Neutrophil (primary cell): Measurements from ENCODE around the gene CD2AP.

Experiments
- H3K27ac ChIP-seq: fragments of 200-600 bp; sonication (generic); 2 replicates; pipeline ENCODE4 v1.5.1; 2016; ENCODE audit warnings: mild to moderate bottlenecking, moderate library complexity
- H3K27me3 ChIP-seq: fragments of 200-600 bp; sonication (generic); 2 replicates; pipeline ENCODE4 v1.6.0; 2016; ENCODE audit warnings: mild to moderate bottlenecking
- H3K36me3 ChIP-seq: fragments of 200-600 bp; sonication (generic); 2 replicates; pipeline ENCODE4 v1.5.1; 2017
- H3K4me1 ChIP-seq, 2 experiments: fragments of 200-600 bp in 1 of 2; sonication (generic) in 1 of 2; 1 replicate in 1 of 2; 2 replicates in 1 of 2; pipeline versions ENCODE4 v1.5.1 to v1.6.1; 2013 to 2016; ENCODE audit warnings: low read depth in 1 of 2, low read length in 1 of 2, mild to moderate bottlenecking in 1 of 2, moderate library complexity in 1 of 2; ENCODE audit not compliant: control insufficient read depth in 1 of 2, insufficient read depth in 1 of 2
- H3K4me3 ChIP-seq, 2 experiments: fragments of 200-600 bp in 1 of 2; sonication (generic) in 1 of 2; 1 replicate in 1 of 2; 2 replicates in 1 of 2; pipeline ENCODE4 v1.5.1; 2013 to 2016; ENCODE audit warnings: low read depth in 1 of 2, low read length in 1 of 2, mild to moderate bottlenecking in 1 of 2, moderate library complexity in 1 of 2
- H3K9me3 ChIP-seq: fragments of 200-600 bp; sonication (generic); 2 replicates; pipeline ENCODE4 v1.5.1; 2016
- CTCF ChIP-seq: fragments of 200-600 bp; sonication (generic); IDR thresholded peaks from 2 replicates; pipeline ENCODE4 v1.5.1; 2016; ENCODE audit warnings: antibody characterized with exemption

CD2AP gene

GRCh38 chr6:47484616-47485015, 7.0 kb downstream of the CD2AP start:
- Histone ChIP-seq H3K4me3 (no peak overlapping the region), H3K4me1 (peaks cover 0 to 6% of the 10 kb centered on the region in 2 experiments), H3K27ac (no peak overlapping the region), H3K27me3 (no peaks in the 10 kb centered on the region), H3K36me3 (no peaks in the 10 kb centered on the region), H3K9me3 (no peaks in the 10 kb centered on the region)
- TF ChIP-seq CTCF: no peak

GRCh38 chr6:47485083-47485482, 7.5 kb downstream of the CD2AP start:
- H3K27ac ChIP-seq: no peak overlapping the region
- no peak for TF ChIP-seq CTCF

GRCh38 chr6:47485491-47486135, 8.0 kb downstream of the CD2AP start:
- no peak for TF ChIP-seq CTCF
- H3K27ac ChIP-seq: no peak overlapping the region
- no peaks in the 10 kb centered on the region for H3K27me3 ChIP-seq
- H3K4me3 ChIP-seq: no peak overlapping the region
- H3K9me3 ChIP-seq: no peaks in the 10 kb centered on the region
- H3K4me1 ChIP-seq: peaks cover 0 to 7% of the 10 kb centered on the region in 2 experiments
- H3K36me3 ChIP-seq: no peaks in the 10 kb centered on the region

More at GRCh38 chr6:47485083-47485482, 7.5 kb downstream of the CD2AP start:
- Histone ChIP-seq H3K27me3 (no peaks in the 10 kb centered on the region), H3K36me3 (no peaks in the 10 kb centered on the region), H3K9me3 (no peaks in the 10 kb centered on the region), H3K4me1 (peaks cover 0 to 7% of the 10 kb centered on the region in 2 experiments), H3K4me3 (no peak overlapping the region)

GRCh38 chr6:47489995-47490394, 12.4 kb downstream of the CD2AP start:
- Histone ChIP-seq H3K27ac (no peak overlapping the region), H3K4me3 (no peak overlapping the region), H3K4me1 (peaks cover 0 to 7% of the 10 kb centered on the region in 2 experiments), H3K36me3 (no peaks in the 10 kb centered on the region), H3K9me3 (no peaks in the 10 kb centered on the region), H3K27me3 (no peaks in the 10 kb centered on the region)
- no peak for TF ChIP-seq CTCF

- Histone ChIP-seq H3K4me1 (peaks cover 0 to 7% of the 10 kb centered on the region in 2 experiments), H3K27ac (no peak overlapping the region), H3K27me3 (no peaks in the 10 kb centered on the region), H3K36me3 (no peaks in the 10 kb centered on the region), H3K4me3 (no peak overlapping the region), H3K9me3 (no peaks in the 10 kb centered on the region)
- TF ChIP-seq CTCF: no peak
Observed at GRCh38 chr6:47490676-47491075, 13.1 kb downstream of the CD2AP start.
